Measurements from ENCODE around the gene CREB5. TPM values are rescaled to one million over a fixed set of nuclear protein-coding genes. Genes with fewer than 3 reads are reported as not detected.

The CREB5 gene
- total and polyA plus RNA-seq, 10 donors: 0.88 to 56.8 (median 23.5) TPM

GRCh38 chr7:28418966-28419365 lies 6.6 kb downstream of the CREB5 start:
- no peak overlapping the region for H3K4me3 ChIP-seq
- no peak overlapping the region for H3K27ac ChIP-seq
- WGBS, 5 donors: 88 to 95% (median 90%) methylated on average over 1 of the region's 1 CpG
- H3K36me3 ChIP-seq: no peaks in the 10 kb centered on the region
- H3K9me3 ChIP-seq: no peaks in the 10 kb centered on the region
- no peak for TF ChIP-seq POLR2AphosphoS5 (IDR thresholded peaks at IDR 0.05)
- no peak for TF ChIP-seq CTCF (IDR thresholded peaks at IDR 0.05 in 8 of 11, conservative IDR thresholded peaks at IDR 0.05 in 3 of 11)
- TF ChIP-seq POLR2A (IDR thresholded peaks at IDR 0.05): no peak
- intact Hi-C loops (cut with DNase I; ENCODE audit: low total_unique reads): no loop called here
- no peak for DNase-seq
- H3K4me1 ChIP-seq: no peaks in the 10 kb centered on the region
- H3K27me3 ChIP-seq (replicated peaks in 1 of 7): peaks cover 0 to 28% (median 0%) of the 10 kb centered on the region in 7 donors

GRCh38 chr7:28419716-28420115 lies 7.4 kb downstream of the CREB5 start:
- H3K27me3 ChIP-seq (replicated peaks in 1 of 7): peaks cover 0 to 21% (median 0%) of the 10 kb centered on the region in 7 donors
- WGBS, 5 donors: 88 to 100% (median 93%) methylated on average over 2 of the region's 2 CpGs
- no peaks in the 10 kb centered on the region for H3K9me3 ChIP-seq
- H3K4me1 ChIP-seq: no peaks in the 10 kb centered on the region
- no peak overlapping the region for H3K27ac ChIP-seq
- H3K36me3 ChIP-seq: no peaks in the 10 kb centered on the region
- TF ChIP-seq CTCF (IDR thresholded peaks at IDR 0.05 in 8 of 11, conservative IDR thresholded peaks at IDR 0.05 in 3 of 11) (no peak), POLR2AphosphoS5 (IDR thresholded peaks at IDR 0.05) (no peak), POLR2A (IDR thresholded peaks at IDR 0.05) (no peak)
- intact Hi-C loops (cut with DNase I; ENCODE audit: low total_unique reads): no loop called here
- DNase-seq: no peak
- no peak overlapping the region for H3K4me3 ChIP-seq

GRCh38 chr7:28423112-28423511 lies 10.8 kb downstream of the CREB5 start:
- intact Hi-C loops (cut with DNase I; ENCODE audit: low total_unique reads): no loop called here
- no peak for TF ChIP-seq POLR2AphosphoS5 (IDR thresholded peaks at IDR 0.05)
- TF ChIP-seq POLR2A (IDR thresholded peaks at IDR 0.05): no peak
- no peak for TF ChIP-seq CTCF (IDR thresholded peaks at IDR 0.05 in 8 of 11, conservative IDR thresholded peaks at IDR 0.05 in 3 of 11)
- DNase-seq: no peak
- H3K27me3 ChIP-seq (replicated peaks in 1 of 7): no peaks in the 10 kb centered on the region
- H3K4me3 ChIP-seq: no peak overlapping the region
- H3K9me3 ChIP-seq: no peaks in the 10 kb centered on the region
- no peak overlapping the region for H3K27ac ChIP-seq
- H3K4me1 ChIP-seq: no peaks in the 10 kb centered on the region
- H3K36me3 ChIP-seq: no peaks in the 10 kb centered on the region

GRCh38 chr7:28423918-28424514 lies 11.7 kb downstream of the CREB5 start:
- H3K9me3 ChIP-seq: no peaks in the 10 kb centered on the region
- no peaks in the 10 kb centered on the region for H3K27me3 ChIP-seq (replicated peaks in 1 of 7)
- WGBS, 5 donors: 66 to 80% (median 75%) methylated on average over 4 of the region's 4 CpGs
- H3K4me3 ChIP-seq: no peak overlapping the region
- DNase-seq: no peak
- H3K4me1 ChIP-seq: no peaks in the 10 kb centered on the region
- no peak overlapping the region for H3K27ac ChIP-seq
- TF ChIP-seq POLR2AphosphoS5 (IDR thresholded peaks at IDR 0.05) (no peak), POLR2A (IDR thresholded peaks at IDR 0.05) (no peak), CTCF (IDR thresholded peaks at IDR 0.05 in 8 of 11, conservative IDR thresholded peaks at IDR 0.05 in 3 of 11) (no peak)
- intact Hi-C loops (cut with DNase I; ENCODE audit: low total_unique reads): no loop called here
- no peaks in the 10 kb centered on the region for H3K36me3 ChIP-seq

Data from spleen (tissue), 11 donors.